HL-60/S4 treated with phorbol 12-myristate 13-acetate at 8.2 ng/mL for 4 days and 3 days (cell line): ENCODE results near the gene BCAN.

Experiments used
- in situ Hi-C: fragments of 300-500 bp; cut with MboI; formaldehyde crosslinking; loops from 2 replicates; pipeline ENCODE4 v1.15.0; 2022; ENCODE audit warnings: low sequenced_read_pairs

The BCAN gene

DNA sequence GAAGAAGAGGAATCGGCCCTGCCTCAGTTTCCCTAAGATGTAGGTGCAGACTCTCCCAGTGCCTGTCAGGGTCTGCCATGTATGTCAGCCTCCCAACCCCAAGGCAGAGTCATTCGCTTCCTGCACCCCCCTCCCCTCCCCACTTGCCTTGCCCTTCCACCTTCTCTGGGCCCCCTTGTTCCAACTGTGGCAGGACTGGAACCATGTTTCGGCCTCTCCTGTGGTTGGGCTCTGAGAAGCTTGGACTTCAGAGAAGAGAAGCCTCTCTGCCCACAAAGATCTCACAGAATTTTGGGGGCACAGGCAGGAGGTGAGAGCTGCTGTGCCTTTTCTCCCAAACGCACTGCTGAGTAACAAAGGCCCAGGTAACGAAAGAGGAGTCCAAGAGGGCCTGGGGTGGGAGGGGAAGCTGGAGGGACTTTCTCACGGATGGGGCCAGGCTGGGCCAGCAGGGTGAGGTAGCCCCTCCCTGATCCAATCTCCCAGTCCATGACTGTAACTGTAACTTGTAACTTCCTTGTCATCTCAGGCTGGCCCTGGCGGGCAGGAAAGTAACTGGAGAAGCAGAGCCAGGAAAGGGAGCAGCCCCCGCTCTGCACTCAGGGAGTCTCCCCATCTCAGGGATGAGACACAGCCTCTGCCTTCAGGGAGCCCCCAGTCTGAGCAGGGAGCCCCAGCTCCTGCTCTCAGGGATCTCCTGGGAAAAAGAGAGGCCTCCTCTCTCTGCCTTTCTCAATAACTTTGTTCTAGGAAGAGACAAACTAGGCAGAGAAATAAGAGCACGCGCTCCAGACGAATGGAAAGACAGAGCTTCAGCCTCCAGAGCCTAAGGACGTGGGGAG, 52.2 kb downstream of the BCAN start:
- in situ Hi-C loops, result no loop called here

DNA sequence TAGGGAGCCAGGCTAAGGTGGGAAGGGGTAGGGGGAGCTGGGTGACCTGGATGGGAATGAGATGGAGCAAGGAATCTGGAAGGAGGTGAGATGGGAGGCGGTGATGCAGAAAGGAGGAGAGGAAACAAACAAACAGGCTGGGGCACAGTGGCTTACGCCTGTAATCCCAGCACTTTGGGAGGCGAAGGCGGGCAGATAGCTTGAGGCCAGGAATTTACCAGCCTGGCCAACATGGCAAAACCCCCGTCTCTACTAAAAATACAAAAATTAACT, 52.7 kb downstream of the BCAN start:
- in situ Hi-C loops, result no loop called here

- in situ Hi-C loops, result no loop called here
Observed at GRCh38 chr1:156696755-156697154, 54.8 kb downstream of the BCAN start.

DNA sequence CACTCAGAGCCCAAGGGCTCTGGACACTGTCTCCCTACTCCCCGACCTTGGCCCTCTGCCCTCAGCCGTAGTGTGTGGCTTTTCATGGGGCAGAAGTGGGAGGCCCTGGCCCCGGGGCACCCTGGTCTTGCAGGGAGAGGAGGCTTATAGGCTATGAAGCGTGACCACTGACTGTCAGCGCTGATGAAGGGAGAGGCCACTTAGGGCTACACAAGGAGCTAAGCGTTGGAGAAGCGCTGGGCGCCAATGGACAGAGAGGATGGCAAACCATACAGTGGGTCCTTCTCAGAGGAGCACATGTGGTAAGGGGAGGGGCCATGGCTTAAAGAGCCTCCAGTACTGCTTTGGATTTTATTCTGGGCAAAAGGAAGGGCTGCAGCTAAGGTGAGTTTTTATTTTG, 55.6 kb downstream of the BCAN start:
- in situ Hi-C loops, result no loop called here

DNA sequence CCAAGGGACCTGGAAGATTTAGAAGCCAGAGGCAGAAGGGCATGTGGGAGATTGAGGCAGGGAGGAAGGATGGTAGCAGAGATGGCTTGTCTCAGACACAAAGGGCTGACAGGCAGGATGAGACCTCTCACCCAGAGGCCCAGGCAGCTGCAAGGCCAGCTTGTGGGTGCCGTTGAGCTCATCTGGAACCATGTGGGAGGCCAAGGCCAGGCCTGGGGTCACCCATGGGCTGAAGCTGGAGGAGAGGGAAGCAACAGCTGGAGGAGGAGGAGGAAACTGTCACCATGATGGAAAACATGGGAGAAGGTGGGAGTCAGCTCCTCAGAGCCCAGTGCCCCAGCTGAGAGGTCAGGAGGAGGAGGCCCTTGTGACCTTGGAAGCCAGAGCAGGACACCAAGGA, 57.1 kb downstream of the BCAN start:
- in situ Hi-C loops, result no loop called here

- in situ Hi-C loops, result no loop called here
Observed at GRCh38 chr1:156700736-156701531, 59.0 kb downstream of the BCAN start.

- in situ Hi-C loops, result no loop called here
Observed at GRCh38 chr1:156703336-156703735, 61.4 kb downstream of the BCAN start.

DNA sequence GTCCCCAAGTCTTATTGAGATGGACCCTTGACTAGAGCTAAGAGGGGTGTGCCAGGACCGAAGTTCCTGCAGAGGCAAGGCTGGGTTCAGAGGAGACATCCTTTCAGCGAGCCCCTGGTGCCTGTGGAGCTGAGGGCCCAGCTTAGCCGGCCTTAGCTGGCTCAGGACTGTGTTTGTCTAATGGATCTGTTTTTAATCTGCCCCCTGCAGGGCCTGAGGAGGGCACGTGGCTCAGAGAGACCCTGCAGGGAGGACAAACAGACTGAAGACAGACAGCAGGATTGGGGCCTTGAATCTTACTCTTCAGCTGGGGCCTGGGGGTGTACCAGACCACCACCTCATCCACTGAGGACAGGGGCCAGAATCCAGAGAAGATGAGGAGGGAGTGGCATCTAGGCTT, 61.8 kb downstream of the BCAN start:
- in situ Hi-C loops, result no loop called here

- in situ Hi-C loops, result no loop called here
Observed at GRCh38 chr1:156704166-156704711, 62.3 kb downstream of the BCAN start.

DNA sequence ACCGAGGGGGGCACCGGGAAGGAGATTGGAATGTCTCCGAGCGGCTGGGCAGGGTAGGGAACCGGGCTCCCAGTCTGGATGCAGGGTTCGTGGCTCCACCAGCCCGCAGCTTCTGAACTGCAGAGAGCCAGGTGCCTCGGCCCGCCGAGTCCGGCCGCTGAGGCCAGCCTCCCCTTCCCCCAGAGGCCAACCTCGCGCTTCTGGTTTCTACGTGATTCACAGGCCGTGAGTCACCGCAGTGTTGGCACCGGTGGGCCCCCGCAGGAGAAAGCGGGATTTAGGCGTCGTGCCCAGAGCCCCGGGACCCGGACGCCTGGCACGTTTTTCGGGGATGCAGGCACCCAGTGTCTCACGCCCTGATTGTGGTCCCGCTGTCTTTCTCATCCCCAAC, 63.0 kb downstream of the BCAN start:
- in situ Hi-C loops, result no loop called here

DNA sequence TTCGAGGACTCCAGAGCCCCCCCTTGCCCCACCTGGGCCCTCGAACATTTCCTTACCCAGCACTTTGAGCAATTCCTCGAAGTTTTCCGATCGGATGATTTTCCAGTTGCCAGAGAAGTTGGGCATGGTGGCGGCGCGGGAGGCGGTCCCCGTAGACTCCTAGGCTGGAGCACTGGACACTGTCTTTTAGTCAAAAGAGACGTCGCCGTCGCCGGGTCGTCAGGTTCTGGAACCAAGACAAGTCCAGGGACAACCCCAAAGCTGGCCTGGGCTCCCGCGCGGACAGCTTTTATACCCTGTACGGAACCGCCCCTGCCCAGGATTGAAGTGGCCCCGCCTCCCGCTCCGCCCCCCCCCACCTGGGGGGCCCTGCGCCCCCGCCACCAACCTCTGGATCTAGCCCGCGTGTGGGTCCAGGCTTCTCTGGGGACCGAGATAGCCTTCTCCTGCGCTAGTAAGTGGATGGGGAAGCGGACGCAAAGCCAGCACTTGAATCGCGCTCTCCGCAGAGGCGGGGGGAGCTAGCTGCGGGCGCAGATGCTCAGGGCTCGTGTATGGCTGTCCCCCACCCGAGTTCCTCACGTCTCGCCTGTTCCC, 63.5 kb downstream of the BCAN start, which contains the start of gene CRABP2:
Gene CRABP2, minus strand, starts transcription at position 263 of the 597 bp plus-strand sequence. Its CDS starts 137 bp downstream, at position 126.
- in situ Hi-C loops, result no loop called here

- in situ Hi-C loops, result no loop called here
Observed at GRCh38 chr1:156705918-156706656, 64.2 kb downstream of the BCAN start.

GRCh38 chr1:156706657-156707416, 64.9 kb downstream of the BCAN start:
- in situ Hi-C loops, result no loop called here

DNA sequence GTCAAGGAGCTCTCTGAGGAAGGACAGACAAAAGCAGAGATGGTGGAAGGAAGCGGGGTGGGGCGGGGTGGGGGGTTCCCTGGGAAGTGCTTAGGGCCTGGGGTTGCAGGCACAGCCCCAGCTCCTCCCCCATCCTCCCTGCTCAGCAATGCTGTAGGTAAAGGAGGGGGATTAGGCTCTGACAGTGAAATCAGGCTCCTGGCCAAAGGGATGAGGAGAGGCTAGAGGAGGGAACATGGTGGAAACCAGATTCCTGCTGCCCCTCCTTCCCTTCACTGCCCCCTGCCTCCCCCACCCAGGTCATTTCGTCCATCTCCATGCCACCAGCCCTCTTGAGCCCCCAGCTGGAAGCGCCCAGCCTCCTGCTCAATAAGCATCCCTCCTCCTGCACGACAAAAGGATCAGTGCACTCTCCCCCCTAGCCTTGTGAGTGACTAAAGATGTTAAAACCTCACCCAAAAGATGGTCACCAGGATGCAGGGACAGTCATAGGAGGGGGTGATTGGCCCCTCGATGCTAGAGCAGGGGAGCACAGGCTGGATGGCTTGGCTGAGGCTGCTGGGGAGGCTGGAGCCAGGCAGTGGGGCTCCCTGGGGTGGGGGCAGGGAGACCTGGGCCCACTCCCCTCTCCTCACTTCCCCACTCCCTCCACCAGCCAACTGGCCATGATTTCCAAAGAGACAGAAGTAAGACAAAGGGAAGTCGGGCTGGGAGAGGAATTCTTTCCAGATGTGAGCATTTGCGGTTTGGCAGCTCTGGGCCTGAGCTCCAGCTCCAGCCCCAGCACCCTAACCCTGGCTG, 65.7 kb downstream of the BCAN start:
- in situ Hi-C loops, result no loop called here

DNA sequence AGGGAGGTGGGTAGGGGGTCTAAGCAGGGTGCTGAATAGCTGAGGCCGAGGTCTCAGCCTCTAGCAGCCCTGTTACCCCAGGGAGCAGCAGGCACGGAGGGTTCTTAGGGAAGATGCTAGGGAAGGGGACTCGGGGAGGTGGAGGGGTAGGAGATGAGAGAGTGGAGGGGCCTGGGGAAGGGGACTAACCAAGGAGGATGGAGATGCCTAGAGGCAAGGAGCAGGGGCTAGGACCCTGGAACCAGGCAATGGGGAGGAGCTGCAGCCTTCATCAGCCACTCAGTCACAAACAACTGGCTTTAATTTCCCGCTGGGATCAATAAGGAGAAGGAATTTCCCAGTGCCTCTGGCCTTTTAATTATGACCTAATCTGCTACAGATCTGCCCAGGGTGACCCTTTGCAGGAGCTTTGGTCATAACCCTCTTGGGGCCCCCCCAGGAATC, 66.3 kb downstream of the BCAN start:
- in situ Hi-C loops, result no loop called here

DNA sequence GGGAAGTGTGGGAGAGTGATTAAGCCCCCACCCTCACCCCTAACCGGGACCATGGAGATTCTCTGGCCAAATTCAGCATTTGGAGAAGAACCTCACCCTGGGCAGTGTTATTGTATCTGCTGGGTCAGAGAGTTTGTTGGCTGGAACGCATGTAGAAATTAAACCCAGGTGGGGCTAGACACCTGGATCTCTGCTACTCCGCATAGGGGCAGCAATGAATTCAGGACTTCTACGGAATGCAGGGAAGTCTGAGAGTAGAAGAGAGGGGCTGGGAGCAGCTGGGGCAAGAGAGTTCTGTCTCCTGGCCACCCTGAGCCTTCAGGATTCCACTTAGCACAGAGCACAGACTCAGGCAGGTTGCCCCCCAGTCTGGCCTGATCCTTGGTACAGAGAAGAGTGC, 67.1 kb downstream of the BCAN start:
- in situ Hi-C loops, result no loop called here
